HEK293T (cell line): ENCODE measurements around the gene PAPSS1.

Experiments used
- BHLHE40 ChIP-seq: fragments of 450-650 bp; IDR thresholded peaks from 2 replicates; pipeline ENCODE4 v1.6.1; 2016; ENCODE audit warnings: mild to moderate bottlenecking, moderate library complexity, borderline replicate concordance
- ELF4 ChIP-seq: fragments of 450-650 bp; IDR thresholded peaks from 2 replicates; pipeline ENCODE4 v1.6.1; 2017; ENCODE audit warnings: antibody characterized with exemption
- L3MBTL2 ChIP-seq: fragments of 450-650 bp; conservative IDR thresholded peaks from 2 replicates; pipeline ENCODE4 v1.6.1; 2016; ENCODE audit warnings: mild to moderate bottlenecking
- LEF1 ChIP-seq: fragments of 450-650 bp; IDR thresholded peaks from 2 replicates; pipeline ENCODE4 v1.6.1; 2017; ENCODE audit warnings: mild to moderate bottlenecking, borderline replicate concordance
- ZNF384 ChIP-seq: fragments of 450-650 bp; IDR thresholded peaks from 2 replicates; pipeline ENCODE4 v1.6.1; 2016
- TF ChIP-seq, protein P1 (sequence below): fragments of 450-650 bp; IDR thresholded peaks from 2 replicates; pipeline ENCODE4 v1.6.1; 2016

DNA sequence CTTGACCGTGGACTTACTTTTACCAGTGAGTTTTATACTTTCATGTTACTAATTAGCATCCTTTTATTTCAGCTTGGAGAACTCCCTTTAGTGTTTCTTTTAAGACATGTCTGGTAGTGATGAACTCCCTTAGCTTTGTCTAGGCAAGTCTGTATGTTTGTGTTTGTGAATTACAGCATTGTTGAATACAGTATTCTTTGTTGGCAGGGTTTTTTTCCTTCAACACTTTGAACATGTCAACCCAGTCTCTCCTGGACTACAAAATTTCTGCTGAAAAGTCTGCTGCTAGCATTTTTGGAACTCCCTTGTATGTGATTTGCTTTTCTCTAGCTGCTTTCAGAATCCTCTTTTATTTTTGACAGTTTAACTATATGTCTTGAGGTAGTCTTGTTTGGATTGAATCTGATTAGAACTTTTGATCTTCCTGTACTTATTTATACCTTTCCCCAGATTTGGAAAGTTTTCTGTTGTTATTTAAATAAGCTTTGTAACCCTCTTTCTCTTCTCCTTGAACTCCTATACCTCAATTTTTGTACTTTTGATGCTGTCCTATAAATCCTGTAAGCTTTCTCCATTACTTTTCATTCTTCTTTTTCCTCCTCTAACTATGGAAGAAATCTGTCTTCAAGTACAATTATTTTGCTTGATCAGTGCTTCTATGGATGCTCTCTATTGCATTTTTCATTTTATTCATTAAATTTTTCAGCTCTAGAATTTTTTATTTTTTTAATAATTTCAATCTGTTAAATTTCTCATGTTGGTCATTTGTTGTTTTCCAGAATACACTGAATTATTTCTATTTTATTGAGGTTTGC is 14.1 kb downstream of the PAPSS1 start:
- no peak for TF ChIP-seq ELF4
- TF ChIP-seq BHLHE40: no peak
- TF ChIP-seq ZNF384: no peak
- TF ChIP-seq, protein P1, sequence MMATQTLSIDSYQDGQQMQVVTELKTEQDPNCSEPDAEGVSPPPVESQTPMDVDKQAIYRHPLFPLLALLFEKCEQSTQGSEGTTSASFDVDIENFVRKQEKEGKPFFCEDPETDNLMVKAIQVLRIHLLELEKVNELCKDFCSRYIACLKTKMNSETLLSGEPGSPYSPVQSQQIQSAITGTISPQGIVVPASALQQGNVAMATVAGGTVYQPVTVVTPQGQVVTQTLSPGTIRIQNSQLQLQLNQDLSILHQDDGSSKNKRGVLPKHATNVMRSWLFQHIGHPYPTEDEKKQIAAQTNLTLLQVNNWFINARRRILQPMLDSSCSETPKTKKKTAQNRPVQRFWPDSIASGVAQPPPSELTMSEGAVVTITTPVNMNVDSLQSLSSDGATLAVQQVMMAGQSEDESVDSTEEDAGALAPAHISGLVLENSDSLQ: no peak
- no peak for TF ChIP-seq L3MBTL2
- no peak for TF ChIP-seq LEF1
